Neural cell (in vitro differentiated cells): Measurements from ENCODE around the gene INS.

Experiments used
- EP300 ChIP-seq: fragments of 450-650 bp; conservative IDR thresholded peaks from 2 replicates; pipeline ENCODE4 v1.6.1; 2014; ENCODE audit warnings: antibody characterized with exemption, mild to moderate bottlenecking, moderate library complexity; ENCODE audit not compliant: poor library complexity, severe bottlenecking
- EZH2 ChIP-seq: fragments of 200-600, 300-800 bp; shearing (Covaris generic), sonication (generic); IDR thresholded peaks from 2 replicates; pipeline ENCODE4 v1.6.1; 2014; ENCODE audit warnings: antibody characterized with exemption, low read length, borderline replicate concordance, mild to moderate bottlenecking; ENCODE audit not compliant: insufficient read depth, poor library complexity, severe bottlenecking

DNA sequence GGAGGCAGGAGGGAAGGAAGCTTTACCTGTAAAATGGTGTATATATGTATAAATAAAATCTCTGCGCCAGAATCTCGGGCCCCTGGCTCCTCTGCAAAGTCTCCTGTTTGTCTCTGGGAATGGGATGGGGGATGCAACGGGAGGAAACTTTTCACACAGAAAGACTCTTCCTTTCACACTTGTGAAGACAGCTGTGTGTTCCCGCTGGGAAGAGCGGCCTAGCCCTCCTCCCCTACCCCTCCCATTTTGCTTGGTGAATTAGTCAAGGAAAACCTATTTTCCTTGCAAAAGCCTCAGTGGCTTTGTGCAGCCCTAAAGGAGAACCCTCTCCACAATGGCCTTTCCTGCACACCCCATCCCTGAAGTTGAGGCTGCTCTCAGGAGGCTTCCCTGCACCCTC is 12.4 kb downstream of the INS start:
- TF ChIP-seq EP300: no peak
- no peak for TF ChIP-seq EZH2
